ENCODE results near the gene CTIF.

CTIF gene

DNA sequence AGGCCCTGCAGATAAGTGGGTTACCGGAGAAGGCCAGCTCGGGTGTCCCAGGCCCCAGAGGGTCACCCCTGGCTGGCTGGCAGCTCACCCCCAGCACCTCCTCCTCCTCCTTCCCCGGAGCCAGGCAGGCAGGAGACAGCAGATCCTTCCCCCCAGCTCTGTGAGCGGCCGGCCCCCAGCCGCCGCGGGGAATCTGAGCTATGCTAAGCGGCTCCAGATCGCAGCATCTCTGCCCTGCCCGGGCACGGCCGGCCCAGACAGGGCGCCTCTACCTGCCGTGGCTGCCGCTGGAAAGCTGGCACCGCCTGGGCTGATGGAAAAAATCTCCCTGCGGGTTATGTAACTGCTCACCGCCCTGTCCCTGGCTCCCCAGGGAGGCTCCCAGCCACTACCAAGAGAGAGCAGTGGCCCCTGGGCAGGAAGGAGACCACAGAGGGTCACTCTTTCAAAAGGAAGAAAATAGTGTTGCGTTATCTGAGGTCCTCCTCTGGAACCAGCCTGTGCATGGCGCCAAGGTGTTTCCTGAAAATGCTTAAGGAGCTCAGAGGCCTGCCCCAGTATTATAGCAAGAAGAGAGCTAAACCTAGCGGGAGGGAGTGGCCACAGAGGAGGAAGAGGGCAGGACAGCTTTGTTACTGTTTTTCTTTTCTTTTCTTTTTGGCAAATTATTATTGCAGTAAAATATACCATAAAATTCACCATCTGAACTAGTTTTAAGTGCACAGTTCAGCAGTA lies 233.0 kb downstream of the CTIF start:
- no peak for DNase-seq (ENCODE audit: low read depth)
- no peak overlapping the region for H3K4me3 ChIP-seq (ENCODE audit: low read depth, low read length)

DNA sequence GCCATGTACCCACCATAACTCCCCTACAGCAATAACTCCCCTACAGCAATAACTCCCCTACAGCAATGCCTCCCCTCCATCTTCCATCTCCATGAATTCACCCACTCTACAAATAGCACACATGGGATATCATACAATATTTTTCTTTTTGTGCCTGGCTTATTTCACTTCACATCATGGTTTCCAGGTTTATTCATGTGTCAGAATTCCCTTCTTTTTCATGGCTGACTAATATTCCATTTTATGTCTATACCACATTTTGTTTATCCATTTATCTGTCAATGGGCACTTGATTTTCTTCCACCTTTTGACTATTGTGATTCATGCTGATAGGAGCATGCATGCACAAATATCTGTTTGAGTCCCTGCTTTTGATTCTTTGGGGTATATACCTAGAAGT lies 233.6 kb downstream of the CTIF start:
- H3K4me3 ChIP-seq (ENCODE audit: low read depth, low read length): no peak overlapping the region
- no peak for DNase-seq (ENCODE audit: low read depth)

DNA sequence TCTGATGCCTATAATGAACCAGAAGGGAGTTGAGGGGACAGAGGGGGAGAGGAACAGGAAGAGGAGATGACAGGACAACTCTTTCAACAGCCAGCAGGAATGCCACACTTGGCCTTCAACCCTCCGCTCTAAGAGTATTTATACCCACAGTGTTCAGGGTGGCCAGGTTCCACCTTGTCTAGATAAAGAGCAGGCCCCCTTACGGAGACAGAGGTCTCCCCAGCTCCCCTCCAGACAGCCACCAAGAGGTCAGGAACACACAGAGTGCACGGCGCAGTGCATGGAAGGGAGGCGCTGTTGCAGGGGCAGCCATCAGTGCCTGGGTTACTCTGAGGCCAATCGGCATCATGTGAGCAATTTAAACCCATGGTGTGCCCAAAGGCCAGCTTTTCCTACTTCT lies 235.0 kb downstream of the CTIF start:
- DNase-seq (ENCODE audit: low read depth): no peak
- H3K4me3 ChIP-seq (ENCODE audit: low read depth, low read length): no peak overlapping the region

DNA sequence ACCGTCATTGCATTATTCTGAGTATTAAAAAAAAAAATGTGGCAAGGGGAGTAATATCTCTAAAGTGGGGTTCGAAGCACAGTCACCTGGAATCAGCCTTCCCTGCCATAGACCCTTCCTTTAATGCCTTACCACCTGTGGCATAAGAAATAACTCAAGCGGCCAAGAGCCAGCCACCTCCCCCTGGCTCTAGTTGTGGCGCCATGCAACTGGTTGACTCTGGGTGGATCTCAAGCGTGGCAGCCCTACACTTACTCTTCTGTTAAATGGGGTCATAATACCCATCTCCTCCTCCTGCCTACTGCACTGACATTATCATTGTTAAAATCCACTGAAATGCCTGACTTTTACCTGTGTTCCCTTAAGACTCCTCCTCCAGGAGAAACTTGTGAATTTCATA lies 236.1 kb downstream of the CTIF start:
- DNase-seq (ENCODE audit: low read depth): no peak

DNA sequence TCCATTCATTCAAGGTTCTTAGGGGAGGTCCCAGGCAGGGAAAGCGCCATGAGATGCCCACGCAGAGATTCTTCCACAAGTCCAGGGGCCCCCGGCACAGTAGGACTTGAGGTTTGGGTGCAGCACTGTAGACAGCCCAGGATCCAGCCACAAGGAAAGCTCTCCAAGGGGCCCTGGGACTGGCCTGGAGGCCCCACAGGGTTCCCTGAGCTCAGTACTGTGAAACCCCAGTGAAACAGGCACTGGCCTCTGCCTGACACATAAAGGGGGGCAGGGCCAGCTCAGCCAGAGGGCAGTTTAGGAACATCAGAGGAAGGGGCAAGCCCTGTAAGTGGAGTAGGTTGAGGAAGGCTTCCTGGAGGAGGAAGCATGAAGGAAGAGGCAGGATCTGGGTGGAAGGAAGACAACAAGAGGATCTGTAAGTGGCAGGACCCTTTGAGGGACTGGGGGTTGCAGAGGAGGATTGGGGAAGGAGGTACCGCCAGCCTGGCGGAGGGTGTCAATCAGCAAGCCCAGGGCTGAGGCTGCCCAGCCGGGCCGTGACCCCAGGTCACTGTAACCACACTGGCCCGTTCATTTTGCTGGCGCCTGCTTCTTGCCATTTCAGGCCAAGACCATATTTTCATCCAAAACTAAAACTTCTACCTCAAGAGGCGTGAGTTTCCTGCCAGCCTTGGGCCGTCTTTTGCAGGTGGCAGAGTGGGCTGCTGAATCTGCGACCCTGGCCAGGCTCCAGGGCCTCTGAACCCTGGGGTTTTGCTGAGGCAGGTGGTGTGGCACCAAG lies 236.7 kb downstream of the CTIF start:
- DNase-seq (ENCODE audit: low read depth): no peak
- no peak overlapping the region for H3K4me3 ChIP-seq (ENCODE audit: low read depth, low read length)

More for the DNA sequence above, 236.1 kb downstream of the CTIF start:
- no peak overlapping the region for H3K4me3 ChIP-seq (ENCODE audit: low read depth, low read length)

DNA sequence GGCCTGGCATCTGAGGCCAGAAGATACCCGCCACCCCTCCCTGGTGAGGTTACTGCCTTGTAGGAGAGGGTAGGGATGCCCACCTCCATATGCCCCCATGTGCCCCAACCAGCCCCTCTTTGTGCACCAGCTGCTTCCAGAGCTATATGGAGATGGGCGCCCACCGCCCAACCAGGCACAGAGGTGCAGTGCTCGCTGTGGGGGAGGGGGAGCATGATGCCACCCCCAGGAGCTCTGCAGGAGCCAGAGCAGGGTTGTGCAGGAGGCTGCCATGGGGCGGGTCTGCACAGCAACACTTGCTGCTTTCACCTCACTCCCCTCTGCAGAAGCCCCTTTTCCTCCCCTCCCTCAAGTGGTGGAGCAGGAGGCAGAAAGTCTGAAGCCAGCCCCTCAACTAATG lies 237.3 kb downstream of the CTIF start:
- DNase-seq (ENCODE audit: low read depth): no peak

DNA sequence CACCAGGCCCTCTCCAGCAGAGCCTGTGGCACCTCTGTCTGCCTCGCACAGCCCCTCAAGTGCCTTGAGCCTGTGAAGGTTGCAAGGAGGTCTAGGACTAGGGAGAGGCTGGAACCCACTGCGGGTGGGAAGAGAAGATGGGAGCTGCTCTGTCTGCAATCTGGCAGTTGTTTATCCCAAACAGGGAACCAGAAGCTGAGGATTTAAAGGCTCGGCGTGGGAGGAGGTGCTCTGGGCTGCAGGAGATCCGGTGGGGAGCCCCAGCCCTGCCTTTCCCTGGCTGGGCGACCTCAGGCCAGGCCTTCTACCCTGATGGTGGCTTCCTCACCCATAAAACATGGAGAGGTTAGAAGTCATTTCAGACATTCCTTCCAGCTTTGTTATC lies 237.8 kb downstream of the CTIF start:
- no peak for DNase-seq (ENCODE audit: low read depth)
- no peak overlapping the region for H3K4me3 ChIP-seq (ENCODE audit: low read depth, low read length)

More for the DNA sequence above, 237.3 kb downstream of the CTIF start:
- H3K4me3 ChIP-seq (ENCODE audit: low read depth, low read length): no peak overlapping the region

DNA sequence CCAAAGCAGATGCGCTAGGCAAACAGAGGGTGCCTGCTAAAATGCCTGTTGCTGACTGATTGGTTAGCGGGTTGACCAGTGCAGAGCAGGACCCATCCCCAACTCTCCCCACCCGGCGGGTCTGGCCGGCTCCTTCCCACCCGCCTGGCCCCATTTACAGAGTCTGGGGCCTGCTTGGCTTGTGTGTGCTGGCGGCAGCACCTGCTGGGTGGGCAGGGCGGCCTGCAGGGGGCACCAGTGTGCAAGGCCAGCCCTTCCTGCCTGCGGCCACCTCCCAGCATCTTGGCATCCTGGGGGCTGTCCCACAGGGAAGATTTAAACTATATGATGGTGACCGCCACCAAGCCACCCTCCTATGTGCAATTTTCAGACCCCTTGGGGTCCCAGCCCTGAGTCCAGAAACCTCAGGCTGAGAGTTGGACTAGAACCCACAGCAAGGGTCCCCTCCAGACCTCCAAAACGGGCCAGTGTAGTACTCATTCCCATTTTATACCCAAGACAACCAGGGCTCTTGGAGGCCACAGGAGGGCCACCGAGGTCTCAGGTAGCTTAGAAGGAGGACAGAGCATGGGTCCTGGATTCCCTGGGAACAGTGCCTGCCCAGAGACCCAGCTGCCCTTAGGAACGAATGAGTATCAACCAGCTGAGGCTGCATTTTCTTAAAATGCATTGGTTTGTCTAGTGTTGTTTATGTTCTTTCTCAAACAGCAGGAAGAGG lies 238.4 kb downstream of the CTIF start:
- no peak for DNase-seq (ENCODE audit: low read depth)
- no peak overlapping the region for H3K4me3 ChIP-seq (ENCODE audit: low read depth, low read length)

DNA sequence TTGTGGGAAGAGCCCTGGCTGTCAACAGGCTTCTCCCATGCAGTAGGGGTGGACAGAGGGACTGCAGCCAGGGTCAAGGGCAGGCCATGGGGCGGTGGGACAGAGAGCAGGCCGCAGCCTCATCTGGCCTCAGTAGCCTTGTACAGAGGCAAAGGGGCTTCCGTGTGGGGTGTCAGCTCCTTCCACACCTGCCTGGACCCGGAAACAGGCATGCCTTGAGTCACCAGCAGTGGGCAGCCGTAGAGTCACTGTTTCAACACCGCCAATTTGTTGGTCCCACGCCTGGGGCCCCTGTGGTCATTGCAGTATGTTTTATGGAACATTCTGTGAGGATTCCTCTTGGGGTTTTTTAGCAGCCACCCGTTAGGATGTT lies 238.9 kb downstream of the CTIF start:
- H3K4me3 ChIP-seq (ENCODE audit: low read depth, low read length): no peak overlapping the region
- no peak for DNase-seq (ENCODE audit: low read depth)

DNA sequence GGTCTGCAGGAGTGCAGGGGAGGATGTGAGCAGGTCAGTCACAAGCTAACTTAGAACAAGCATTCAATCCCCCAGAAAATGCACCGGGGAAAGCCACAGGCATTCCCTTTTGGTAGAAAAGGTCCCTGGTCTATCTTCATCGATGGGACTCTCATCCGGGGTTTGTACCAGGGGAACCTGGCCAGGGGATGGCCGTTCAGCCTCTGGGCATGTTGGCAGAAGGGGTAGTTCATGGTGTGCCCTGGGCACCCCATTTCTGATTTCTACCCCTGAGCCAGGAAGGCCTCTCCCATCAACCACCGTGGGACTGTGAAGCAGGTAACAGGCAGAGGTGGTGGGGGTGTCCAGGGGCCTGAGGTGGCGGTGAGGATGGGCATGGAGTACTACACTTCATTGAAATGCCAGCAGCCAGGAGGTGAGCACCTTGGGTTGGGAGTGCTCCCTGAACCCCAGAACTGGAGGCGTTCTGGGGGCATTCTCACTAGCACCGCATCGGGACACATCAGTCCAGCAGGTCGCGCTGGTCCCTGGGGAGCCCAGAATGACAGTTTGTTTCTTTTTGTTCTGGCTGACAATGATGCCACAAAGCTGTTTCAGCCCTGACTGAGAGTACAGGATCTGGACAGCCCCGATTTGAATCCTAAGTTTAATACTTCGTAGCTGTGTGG lies 239.6 kb downstream of the CTIF start:
- DNase-seq (ENCODE audit: low read depth): no peak
- H3K4me3 ChIP-seq (ENCODE audit: low read depth, low read length): no peak overlapping the region

DNA sequence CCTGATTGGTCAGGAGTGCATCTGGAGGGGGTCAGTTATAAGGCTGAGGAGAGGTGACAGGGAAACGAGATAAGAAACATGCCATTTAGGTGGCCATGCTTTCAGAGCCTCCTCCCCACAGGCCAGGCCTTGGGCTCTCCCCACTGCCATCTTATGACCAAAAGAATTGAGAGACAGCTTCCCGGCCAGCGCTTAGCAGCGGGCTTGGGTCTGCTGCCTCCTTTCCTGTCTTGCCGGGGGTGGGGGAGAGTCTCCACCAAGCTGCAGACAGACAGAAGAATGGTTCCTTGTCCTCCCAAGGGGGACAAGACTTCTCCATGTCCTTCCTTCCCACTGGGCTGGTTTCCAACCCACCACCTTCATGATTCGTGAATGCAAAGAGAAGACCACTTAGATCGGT lies 240.6 kb downstream of the CTIF start:
- no peak for DNase-seq (ENCODE audit: low read depth)
- no peak overlapping the region for H3K4me3 ChIP-seq (ENCODE audit: low read depth, low read length)

DNA sequence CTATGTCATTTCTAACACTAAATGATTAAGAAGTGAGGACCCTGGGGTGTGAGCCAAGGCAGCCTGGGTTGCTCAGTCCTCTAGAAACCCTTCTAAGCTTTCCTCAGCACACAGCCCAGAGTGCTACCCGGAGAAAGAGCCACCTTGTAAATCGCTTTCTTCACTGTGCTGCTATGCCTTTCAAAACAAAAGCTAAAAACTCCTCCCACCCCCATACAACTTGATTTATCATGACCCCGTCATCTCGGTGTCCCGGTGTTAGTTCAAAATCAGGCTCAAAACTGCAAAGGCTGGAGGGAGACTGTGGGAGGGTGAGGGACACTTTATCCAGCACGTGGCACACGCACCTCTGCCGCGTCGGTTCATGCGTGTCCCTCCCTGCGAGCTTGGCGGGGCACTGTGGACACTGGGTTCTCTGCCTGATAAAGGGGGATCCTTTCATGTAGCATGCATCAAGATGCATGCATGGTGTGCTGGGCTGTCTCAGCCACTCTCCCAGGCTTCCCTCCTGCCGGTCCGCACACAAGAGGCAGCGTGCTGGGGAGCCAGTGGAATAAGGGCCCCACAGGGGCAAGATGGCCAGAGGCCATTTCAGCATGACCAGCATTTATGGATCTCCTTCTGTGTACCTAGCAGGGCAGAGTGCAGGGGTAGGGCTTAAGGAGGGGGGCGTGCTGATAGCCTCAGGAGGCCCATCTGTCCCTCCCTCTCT lies 241.5 kb downstream of the CTIF start:
- no peak for DNase-seq (ENCODE audit: low read depth)
- H3K4me3 ChIP-seq (ENCODE audit: low read depth, low read length): no peak overlapping the region

DNA sequence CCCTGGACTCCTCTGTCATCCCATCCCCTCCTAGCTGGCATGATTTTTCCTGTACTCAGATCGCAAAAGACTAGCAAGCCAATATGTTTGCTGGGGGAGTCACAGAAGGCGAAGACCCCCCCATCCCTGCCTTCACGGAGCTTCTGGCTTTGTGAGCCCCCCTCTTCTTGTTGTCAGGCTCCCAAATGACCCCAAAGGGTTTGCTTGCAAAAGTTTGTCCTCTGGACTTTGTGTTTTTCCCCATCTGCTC lies 242.0 kb downstream of the CTIF start:
- no peak for DNase-seq (ENCODE audit: low read depth)
- no peak overlapping the region for H3K4me3 ChIP-seq (ENCODE audit: low read depth, low read length)

DNA sequence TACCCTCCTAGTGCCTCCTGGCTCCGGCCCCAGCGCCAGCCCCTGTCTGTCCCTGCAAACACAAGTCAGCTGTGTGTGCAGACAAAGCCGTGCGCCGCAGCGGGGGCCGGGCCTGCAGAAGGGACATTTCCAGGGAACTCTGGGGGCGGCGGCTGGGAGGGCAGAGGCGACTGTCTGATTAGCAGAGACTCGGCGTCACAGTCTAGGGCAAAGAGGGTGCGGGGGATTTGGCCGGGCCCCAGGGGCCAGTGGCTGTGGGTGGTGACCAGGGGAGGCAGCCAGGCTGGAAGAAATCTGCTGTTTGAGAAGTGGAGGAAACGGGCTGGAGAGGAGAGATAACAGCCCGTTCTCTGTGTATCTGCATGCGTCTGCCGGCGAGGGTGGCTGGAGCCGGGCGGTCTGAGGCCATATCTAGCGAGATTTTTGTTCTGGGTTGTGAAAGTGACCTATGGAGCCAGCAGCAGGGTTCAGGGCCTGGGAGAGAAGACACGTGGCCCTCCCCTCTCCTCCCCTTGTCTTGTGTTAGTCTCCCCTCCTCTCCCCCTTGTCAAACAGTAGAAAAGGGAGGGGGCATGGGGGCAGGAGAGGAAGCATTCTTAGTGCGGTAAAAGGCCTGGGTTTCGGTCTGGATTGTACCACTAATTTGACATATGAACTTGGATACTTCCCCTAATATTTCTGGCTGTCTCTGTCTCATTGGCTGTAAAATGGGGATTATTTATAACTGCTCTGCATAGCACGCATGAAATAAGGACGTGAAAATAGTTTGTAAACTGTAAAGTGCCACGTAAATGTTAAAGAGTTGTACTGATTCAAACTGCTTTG lies 242.5 kb downstream of the CTIF start:
- H3K4me3 ChIP-seq (ENCODE audit: low read depth, low read length): no peak overlapping the region

DNA sequence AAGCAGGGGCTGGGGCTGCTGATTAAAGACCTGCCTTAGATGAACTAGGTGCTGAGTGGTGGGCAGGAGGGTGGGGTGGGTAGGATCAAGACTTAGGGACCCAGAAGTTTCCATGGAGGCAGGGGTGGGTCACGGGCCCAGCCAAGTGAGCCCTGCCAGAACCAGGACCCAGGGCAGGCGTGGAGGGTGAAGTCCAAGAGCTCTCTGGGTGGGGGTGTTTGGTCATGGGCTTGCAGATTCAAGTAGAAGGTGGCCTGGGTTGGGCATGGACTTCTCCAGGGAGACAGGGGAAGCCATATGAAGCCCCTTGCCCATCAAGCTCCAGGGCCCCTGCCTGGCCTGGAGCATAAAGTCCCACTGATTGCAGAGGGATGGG lies 243.1 kb downstream of the CTIF start:
- no peak overlapping the region for H3K4me3 ChIP-seq (ENCODE audit: low read depth, low read length)
- no peak for DNase-seq (ENCODE audit: low read depth)

More for the DNA sequence above, 242.5 kb downstream of the CTIF start:
- DNase-seq (ENCODE audit: low read depth): peak; percentile 24

DNA sequence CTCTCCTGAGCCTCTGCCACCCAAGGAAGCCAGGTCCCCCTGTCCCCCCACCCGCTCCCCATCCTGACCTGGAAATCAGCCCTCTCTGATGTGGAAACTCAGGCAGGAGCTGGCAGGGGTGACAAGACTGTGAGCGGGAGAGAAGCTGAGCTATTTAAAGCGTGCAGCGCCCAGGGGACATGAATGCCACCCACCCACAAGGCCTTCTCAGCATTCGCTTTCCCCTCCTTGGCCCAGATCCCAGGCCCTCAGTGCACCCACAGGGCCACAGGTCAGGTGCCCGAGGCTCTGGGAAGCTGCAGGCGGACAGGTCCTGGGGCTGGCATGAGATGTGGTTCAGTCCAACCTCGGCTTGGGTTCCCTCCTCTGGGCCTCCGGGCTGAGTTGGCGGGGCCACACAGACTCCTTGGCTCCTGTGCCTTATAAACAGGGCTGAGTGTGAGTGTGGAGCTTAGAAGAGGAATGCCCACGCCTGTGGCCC lies 243.6 kb downstream of the CTIF start:
- H3K4me3 ChIP-seq (ENCODE audit: low read depth, low read length): no peak overlapping the region
- DNase-seq (ENCODE audit: low read depth): no peak

DNA sequence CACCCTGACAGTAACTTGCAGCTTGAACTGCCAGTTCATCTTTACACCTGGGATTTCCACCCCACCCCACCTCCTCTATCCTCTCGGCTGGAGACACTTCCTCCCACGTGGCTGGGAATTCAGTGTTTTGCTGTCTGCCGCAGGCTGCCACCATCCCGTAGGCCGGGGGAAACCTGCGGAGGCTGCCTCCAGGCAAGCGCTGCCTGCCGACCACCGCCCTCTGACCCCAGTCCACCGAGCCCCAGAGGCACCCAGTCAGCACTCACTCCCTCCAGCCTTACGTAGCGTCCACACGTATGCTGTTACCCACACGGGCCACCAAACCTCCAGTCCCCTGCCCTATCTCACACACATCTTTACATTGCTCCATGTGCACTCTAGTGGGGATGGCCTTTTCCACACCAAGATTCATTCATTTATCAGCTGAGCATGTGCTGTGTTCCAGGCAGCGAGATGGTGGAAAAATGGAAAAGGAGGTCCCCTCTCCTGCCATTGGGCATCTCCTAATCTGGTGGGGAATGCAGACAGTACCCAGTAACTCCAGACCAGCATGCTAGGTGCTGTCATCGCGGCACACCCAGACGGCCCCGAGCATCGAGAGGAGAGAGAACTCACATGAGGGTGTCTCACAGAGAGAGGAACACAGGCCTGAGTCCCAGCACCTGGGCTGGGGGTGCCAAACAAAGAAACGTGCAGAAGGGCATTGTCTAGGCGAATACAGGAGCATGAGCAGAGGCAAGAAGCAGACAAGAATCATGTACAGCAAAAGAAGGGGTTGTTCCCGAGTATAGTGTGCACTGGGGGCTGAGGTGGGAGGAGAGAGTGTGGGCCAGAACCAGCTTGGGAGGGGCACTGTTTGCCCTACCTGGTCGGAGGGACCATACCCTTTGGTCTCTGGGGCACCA lies 245.0 kb downstream of the CTIF start:
- no peak for DNase-seq (ENCODE audit: low read depth)
- no peak overlapping the region for H3K4me3 ChIP-seq (ENCODE audit: low read depth, low read length)

DNA sequence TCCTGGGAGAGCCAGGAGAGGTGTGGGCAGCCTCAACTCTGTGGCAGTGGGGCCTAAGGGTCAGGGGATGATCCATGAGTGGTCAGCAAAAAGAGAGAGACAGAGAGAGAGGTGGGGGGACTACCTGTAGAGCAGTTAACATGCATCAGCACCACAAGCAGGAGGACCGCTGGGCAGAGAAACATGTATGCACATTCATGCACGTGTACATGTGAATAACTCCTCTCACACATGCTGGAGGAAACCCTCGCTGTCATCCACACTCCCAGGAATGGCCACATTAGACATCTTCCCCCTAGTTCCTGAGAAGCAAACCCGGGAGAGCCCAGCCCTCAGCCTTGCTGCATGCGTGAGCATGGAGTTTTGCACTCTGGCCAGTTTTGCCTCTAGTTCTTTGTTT lies 245.8 kb downstream of the CTIF start:
- H3K4me3 ChIP-seq (ENCODE audit: low read depth, low read length): no peak overlapping the region
- DNase-seq (ENCODE audit: low read depth): no peak

Measured in skeletal muscle cell (primary cell).